ENCODE results near the gene ZFP69.

- TF ChIP-seq, protein P1, sequence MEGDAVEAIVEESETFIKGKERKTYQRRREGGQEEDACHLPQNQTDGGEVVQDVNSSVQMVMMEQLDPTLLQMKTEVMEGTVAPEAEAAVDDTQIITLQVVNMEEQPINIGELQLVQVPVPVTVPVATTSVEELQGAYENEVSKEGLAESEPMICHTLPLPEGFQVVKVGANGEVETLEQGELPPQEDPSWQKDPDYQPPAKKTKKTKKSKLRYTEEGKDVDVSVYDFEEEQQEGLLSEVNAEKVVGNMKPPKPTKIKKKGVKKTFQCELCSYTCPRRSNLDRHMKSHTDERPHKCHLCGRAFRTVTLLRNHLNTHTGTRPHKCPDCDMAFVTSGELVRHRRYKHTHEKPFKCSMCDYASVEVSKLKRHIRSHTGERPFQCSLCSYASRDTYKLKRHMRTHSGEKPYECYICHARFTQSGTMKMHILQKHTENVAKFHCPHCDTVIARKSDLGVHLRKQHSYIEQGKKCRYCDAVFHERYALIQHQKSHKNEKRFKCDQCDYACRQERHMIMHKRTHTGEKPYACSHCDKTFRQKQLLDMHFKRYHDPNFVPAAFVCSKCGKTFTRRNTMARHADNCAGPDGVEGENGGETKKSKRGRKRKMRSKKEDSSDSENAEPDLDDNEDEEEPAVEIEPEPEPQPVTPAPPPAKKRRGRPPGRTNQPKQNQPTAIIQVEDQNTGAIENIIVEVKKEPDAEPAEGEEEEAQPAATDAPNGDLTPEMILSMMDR (IDR thresholded peaks at IDR 0.05): no peak
- TF ChIP-seq POLR2A (IDR thresholded peaks at IDR 0.05) (no peak), POLR2AphosphoS5 (IDR thresholded peaks at IDR 0.05) (no peak)
These were observed 22.2 kb upstream of the ZFP69 start for GRCh38 chr1:40454873-40455272.
